Left ventricle myocardium inferior (tissue), 1 donor: Measurements from ENCODE around the gene UBA52. TPM values are rescaled to one million over a fixed set of nuclear protein-coding genes. Genes with fewer than 3 reads are reported as not detected.

Experiments used
- DNase-seq: peaks from one replicate; pipeline ENCODE4 v3.0.0-alpha.2; 2020
- H3K27ac ChIP-seq: fragments of 200-600 bp; replicated peaks from 2 replicates; pipeline ENCODE4 v1.8.0; 2021
- H3K27me3 ChIP-seq: fragments of 200-600 bp; 2 replicates; pipeline ENCODE4 v1.8.0; 2021; ENCODE audit warnings: low read depth
- H3K36me3 ChIP-seq: fragments of 200-600 bp; 2 replicates; pipeline ENCODE4 v1.8.0; 2021
- H3K4me1 ChIP-seq: fragments of 200-600 bp; 2 replicates; pipeline ENCODE4 v1.8.0; 2021
- H3K4me3 ChIP-seq: fragments of 200-600 bp; 2 replicates; pipeline ENCODE4 v1.8.0; 2021; ENCODE audit warnings: mild to moderate bottlenecking, moderate library complexity
- H3K9me3 ChIP-seq: fragments of 200-600 bp; replicated peaks from 2 replicates; pipeline ENCODE4 v1.8.0; 2021
- CTCF ChIP-seq: fragments of 200-600 bp; IDR thresholded peaks from 2 replicates; pipeline ENCODE4 v1.8.0; 2021; ENCODE audit warnings: antibody characterized with exemption, mild to moderate bottlenecking, borderline replicate concordance
- intact Hi-C: fragments of 100-400 bp; cut with micrococcal nuclease; formaldehyde crosslinking; loops from one replicate; pipeline ENCODE4 v1.11.0; 2022
- total RNA-seq: library from RNA; stranded (reverse); fragmentation: NEBNext Ultra II Directional; extraction: Animal tissue kit (Norgen Biotek cat#: 25700); gene quantifications from one replicate; pipeline ENCODE4 v1.2.1, GENCODE V29; 2021
- donor health status: DM: no; HTN: yes; CAD: no; lungs with severe emphysema.

The UBA52 gene
- total RNA-seq, 1 donor from 2014 or later = 643 TPM

GRCh38 chr19:18566953-18567352 is 4.7 kb upstream of the UBA52 start:
- TF ChIP-seq CTCF = no peak
- intact Hi-C loops = no loop called here
- H3K9me3 ChIP-seq = no peaks in the 10 kb centered on the region

GRCh38 chr19:18568367-18568766 is 3.3 kb upstream of the UBA52 start:
- Histone ChIP-seq H3K4me1 (peaks cover 23% of the 10 kb centered on the region), H3K27me3 (no peaks in the 10 kb centered on the region), H3K27ac (no peak overlapping the region), H3K9me3 (no peaks in the 10 kb centered on the region), H3K4me3 (no peak overlapping the region), H3K36me3 (peaks cover 67% of the 10 kb centered on the region)
- TF ChIP-seq CTCF = no peak
- no peak for DNase-seq
- intact Hi-C loops = no loop called here

More at GRCh38 chr19:18566953-18567352, 4.7 kb upstream of the UBA52 start:
- H3K27me3 ChIP-seq = no peaks in the 10 kb centered on the region
- no peak overlapping the region for H3K27ac ChIP-seq
- no peak overlapping the region for H3K4me3 ChIP-seq
- peaks cover 74% of the 10 kb centered on the region for H3K36me3 ChIP-seq
- DNase-seq = no peak
- peaks cover 18% of the 10 kb centered on the region for H3K4me1 ChIP-seq

GRCh38 chr19:18574691-18575291 is 3.1 kb downstream of the UBA52 start:
- Histone ChIP-seq H3K27ac (no peak overlapping the region), H3K36me3 (peaks cover 48% of the 10 kb centered on the region)
- intact Hi-C loops = no loop called here

GRCh38 chr19:18576383-18576782 is 4.7 kb downstream of the UBA52 start:
- no peak for TF ChIP-seq CTCF
- DNase-seq = no peak
- Histone ChIP-seq H3K27me3 (no peaks in the 10 kb centered on the region), H3K27ac (no peak overlapping the region), H3K36me3 (peaks cover 48% of the 10 kb centered on the region), H3K4me3 (no peak overlapping the region), H3K9me3 (no peaks in the 10 kb centered on the region), H3K4me1 (peaks cover 20% of the 10 kb centered on the region)
- intact Hi-C loops = no loop called here

More at GRCh38 chr19:18574691-18575291, 3.1 kb downstream of the UBA52 start:
- no peak for TF ChIP-seq CTCF
- no peak for DNase-seq
- Histone ChIP-seq H3K9me3 (no peaks in the 10 kb centered on the region), H3K4me1 (peaks cover 26% of the 10 kb centered on the region), H3K27me3 (no peaks in the 10 kb centered on the region), H3K4me3 (no peak overlapping the region)

GRCh38 chr19:18577365-18577914 is 5.8 kb downstream of the UBA52 start:
- no peak overlapping the region for H3K4me3 ChIP-seq
- H3K4me1 ChIP-seq = peaks cover 12% of the 10 kb centered on the region
- H3K27me3 ChIP-seq = no peaks in the 10 kb centered on the region
- no peak overlapping the region for H3K27ac ChIP-seq
- no peak for DNase-seq
- no peak for TF ChIP-seq CTCF
- intact Hi-C loops = no loop called here
- no peaks in the 10 kb centered on the region for H3K9me3 ChIP-seq
- H3K36me3 ChIP-seq = peaks cover 48% of the 10 kb centered on the region
